ENCODE data around the gene HSD17B1.
"Not testable (repeated sequence)": the region's sequence is repeated elsewhere in the genome, so short reads cannot be mapped to it uniquely, and the experiment has no call there.

HSD17B1 gene

DNA sequence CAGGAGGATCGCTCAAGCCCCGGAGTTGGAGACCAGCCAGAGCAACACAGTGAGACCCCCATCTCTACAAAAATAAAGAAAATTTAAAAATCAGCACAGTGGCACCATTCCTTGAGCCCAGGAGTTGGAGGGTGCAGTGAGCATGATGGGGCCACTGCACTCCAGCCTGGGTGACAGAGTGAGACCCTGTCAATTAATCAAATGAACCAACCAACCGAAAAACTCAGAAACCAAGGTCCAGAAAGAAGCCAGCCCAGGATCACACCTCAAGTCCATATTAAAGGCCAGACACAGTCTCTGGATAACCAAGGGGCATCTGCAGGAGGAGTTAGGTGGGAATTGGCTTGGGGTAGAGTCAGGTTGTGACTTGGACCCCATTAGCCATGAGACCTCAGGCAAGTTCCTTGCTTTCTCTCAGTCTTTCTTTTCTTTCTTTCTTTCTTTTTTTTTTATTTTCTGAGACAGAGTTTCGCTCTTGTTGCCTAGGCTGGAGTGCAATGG, 2.4 kb downstream of the HSD17B1 start:
- Histone ChIP-seq H3K36me3 (peaks cover 0 to 10% (median 0%) of the 10 kb centered on the region in 11 experiments; a peak in 6 of 22 replicates), H3K4me1 (peaks cover 23 to 38% (median 27%) of the 10 kb centered on the region in 10 experiments), H4K20me1 (peaks cover 0 to 25% (median 9%) of the 10 kb centered on the region in 11 experiments; a peak in 11 of 22 replicates), H3K9me3 (replicated peaks in 1 of 11) (no peaks in the 10 kb centered on the region), H3K9ac (peak overlapping the region; percentile 83 to 94 (median 91)), H3K4me2 (peak overlapping the region; percentile 82 to 99 (median 94)), H3K27me3 (no peaks in the 10 kb centered on the region), H3K27ac (peak overlapping the region; percentile 74 to 93 (median 88)), H3K4me3 (peak overlapping the region; percentile 67 to 98 (median 92))
- TF ChIP-seq Cebpa-rat (IDR thresholded peaks at IDR 0.05), result no peak

DNA sequence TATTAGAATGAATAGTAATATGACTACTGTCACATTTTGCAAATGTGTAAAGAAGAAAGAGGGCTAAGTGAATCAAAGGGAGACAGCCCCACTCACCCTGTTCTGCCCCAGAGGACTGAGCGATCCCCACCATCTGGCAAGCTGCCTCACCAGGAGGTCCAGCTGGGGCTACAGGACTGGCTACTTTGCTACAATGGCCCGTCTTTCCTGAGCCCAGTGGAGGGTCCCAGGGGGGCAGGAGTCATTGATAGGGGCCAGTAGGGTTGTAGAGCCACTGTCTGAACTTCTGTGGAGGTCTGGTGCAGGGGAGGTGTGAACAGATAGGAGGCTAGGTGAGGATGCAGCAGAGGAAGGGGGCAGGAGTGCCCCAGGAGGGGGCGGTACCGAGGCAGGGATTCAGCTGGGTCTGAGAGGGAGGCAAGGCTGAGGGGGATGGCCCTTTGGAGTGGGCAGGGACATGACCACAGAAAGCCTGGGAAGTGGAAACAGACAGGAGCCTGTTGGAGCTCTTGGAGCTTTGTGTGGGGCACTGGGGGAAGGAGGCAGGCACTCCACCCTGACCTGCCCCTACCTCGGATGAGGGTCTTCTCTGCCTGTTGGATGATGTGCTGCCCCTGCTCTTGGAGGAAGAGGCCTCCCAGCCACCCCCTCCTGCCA, 3.4 kb downstream of the HSD17B1 start:
- Histone ChIP-seq H3K4me2 (peak overlapping the region; percentile 82 to 99 (median 94); a peak in 20 of 22 replicates), H4K20me1 (peaks cover 0 to 22% (median 6%) of the 10 kb centered on the region in 11 experiments; a peak in 11 of 22 replicates), H3K9ac (peak overlapping the region in 3 of 11 experiments; percentile 87 to 92 (median 91); a peak in 4 of 22 replicates), H3K4me1 (peaks cover 23 to 35% (median 26%) of the 10 kb centered on the region in 10 experiments)
- H3K36me3 ChIP-seq; H3K27ac ChIP-seq; H3K4me3 ChIP-seq; H3K27me3 ChIP-seq; H3K9me3 ChIP-seq (replicated peaks in 1 of 11): not testable (repeated sequence)

DNA sequence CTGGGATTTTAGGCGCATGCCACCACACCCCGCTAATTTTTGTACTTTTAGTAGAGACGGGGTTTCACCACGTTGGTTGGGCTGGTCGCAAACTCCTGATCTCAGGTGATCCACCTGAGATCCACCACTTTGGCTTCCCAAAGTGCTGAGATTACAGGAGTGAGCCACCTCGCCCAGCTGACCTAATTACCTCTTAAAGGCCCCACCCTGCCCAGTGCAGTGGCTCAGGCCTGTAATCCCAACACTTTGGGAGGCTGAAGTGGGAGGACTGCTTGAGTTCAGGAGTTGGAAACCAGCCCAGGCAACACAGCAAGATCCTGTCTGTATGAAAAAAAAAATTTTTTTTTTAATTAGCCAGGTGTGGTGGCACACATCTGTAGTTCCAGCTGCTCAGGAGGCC, 6.4 kb downstream of the HSD17B1 start:
- no peak for TF ChIP-seq Cebpa-rat (IDR thresholded peaks at IDR 0.05)
- H4K20me1 ChIP-seq, result no peaks in the 10 kb centered on the region
- no peaks in the 10 kb centered on the region for H3K9me3 ChIP-seq (replicated peaks in 1 of 11)
- H3K4me3 ChIP-seq, result no peak overlapping the region
- no peak overlapping the region for H3K4me2 ChIP-seq
- H3K4me1 ChIP-seq, result peaks cover 25 to 37% (median 35%) of the 10 kb centered on the region in 10 experiments
- no peaks in the 10 kb centered on the region for H3K27me3 ChIP-seq
- H3K27ac ChIP-seq, result no peak overlapping the region
- peaks cover 6 to 12% (median 8%) of the 10 kb centered on the region in 11 experiments; a peak in 21 of 22 replicates for H3K36me3 ChIP-seq
- H3K9ac ChIP-seq, result peak overlapping the region in 4 of 11 experiments; percentile 6 to 47 (median 26); a peak in 5 of 22 replicates

DNA sequence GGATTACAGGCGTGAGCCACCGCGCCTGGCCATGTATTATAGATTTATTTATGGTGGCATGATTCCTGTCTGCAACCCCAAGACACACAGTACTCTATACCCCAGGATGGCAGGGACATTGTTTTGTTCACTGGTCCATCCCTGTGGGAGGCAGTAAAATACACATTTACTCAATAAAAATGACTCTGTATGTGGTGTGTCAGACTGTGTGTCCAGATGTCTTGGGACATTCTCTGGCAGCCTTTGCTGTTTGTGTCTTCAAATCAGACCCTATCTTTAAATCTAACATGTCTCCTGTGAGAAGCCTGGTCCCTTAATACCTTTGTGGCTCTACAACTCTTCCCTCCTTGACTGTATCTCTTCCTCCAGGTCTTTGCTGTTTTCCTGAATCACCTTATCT, 7.5 kb downstream of the HSD17B1 start:
- Histone ChIP-seq H3K27ac (no peak overlapping the region), H3K4me1 (peaks cover 22 to 46% (median 39%) of the 10 kb centered on the region in 10 experiments), H4K20me1 (no peaks in the 10 kb centered on the region), H3K4me3 (no peak overlapping the region), H3K4me2 (no peak overlapping the region), H3K9me3 (replicated peaks in 1 of 11) (no peaks in the 10 kb centered on the region), H3K27me3 (no peaks in the 10 kb centered on the region), H3K36me3 (peaks cover 17 to 24% (median 20%) of the 10 kb centered on the region in 11 experiments), H3K9ac (peak overlapping the region in 2 of 11 experiments; percentile 10 to 31; a peak in 1 of 22 replicates)
- TF ChIP-seq Cebpa-rat (IDR thresholded peaks at IDR 0.05), result no peak

DNA sequence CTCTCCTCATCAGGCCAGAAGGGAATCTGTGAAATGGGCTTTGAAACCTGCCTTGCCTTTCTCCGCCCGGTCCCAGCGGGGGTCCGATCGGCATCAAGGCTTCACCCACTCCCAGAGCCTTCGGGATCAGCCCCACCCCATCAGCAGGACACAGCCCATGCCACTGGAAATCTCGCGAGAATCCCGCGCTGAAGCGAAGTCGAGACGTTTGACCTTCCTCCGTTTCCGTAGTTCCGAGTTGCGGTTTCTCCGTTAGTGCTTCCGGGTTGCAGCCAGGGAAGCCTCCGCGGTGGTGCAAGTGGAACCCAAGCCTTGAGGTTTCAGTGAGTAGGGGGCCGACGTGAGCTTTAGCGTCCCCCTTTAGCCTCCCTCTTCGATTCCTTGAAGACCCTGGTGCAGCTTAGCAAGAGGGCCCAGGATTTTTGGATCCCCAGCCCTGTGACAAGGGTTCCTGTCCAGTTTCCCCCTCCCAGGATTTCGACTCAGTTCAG, 9.2 kb downstream of the HSD17B1 start, which contains the start of gene COASY:
Gene COASY, plus strand, starts transcription at position 252 of the 491 bp plus-strand sequence. CDS start 475 bp downstream, outside the sequence.
- Histone ChIP-seq H3K9me3 (replicated peaks in 1 of 11) (no peaks in the 10 kb centered on the region), H3K4me3 (peak within 1 kb of the TSS; percentile 80 to 97 (median 92)), H3K9ac (peak within 1 kb of the TSS; percentile 90 to 98 (median 95)), H3K27me3 (no peaks in the 10 kb centered on the region), H3K4me2 (peak within 1 kb of the TSS; percentile 94 to 100 (median 99)), H3K36me3 (peaks cover 29 to 37% (median 34%) of the 10 kb centered on the region in 11 experiments), H4K20me1 (no peaks in the 10 kb centered on the region), H3K27ac (peak within 1 kb of the TSS; percentile 84 to 95 (median 90)), H3K4me1 (peaks cover 26 to 49% (median 44%) of the 10 kb centered on the region in 10 experiments)
- no peak for TF ChIP-seq Cebpa-rat (IDR thresholded peaks at IDR 0.05)

DNA sequence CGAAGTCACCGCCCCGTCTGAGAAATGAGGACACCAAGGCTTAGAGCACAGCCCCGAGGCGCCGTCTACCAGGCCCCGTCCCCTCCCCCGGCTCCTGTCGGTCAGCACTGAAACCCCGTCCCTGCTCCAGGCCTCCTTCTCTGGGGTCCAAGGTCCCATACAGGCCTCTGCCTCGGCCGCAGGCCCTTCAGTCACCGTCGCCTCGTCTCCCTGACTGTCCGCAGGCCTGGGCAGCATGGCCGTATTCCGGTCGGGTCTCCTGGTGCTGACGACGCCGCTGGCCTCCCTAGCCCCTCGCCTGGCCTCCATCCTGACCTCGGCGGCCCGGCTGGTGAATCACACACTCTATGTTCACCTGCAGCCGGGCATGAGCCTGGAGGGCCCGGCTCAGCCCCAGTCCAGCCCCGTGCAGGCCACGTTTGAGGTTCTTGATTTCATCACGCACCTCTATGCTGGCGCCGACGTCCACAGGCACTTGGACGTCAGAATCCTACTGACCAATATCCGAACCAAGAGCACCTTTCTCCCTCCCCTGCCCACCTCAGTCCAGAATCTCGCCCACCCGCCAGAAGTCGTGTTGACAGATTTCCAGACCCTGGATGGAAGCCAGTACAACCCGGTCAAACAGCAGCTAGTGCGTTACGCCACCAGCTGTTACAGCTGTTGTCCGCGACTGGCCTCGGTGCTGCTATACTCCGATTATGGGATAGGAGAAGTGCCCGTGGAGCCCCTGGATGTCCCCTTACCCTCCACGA, 9.8 kb downstream of the HSD17B1 start:
- Histone ChIP-seq H3K4me2 (peak overlapping the region; percentile 94 to 100 (median 99)), H3K9ac (peak overlapping the region; percentile 90 to 98 (median 95)), H3K4me1 (peaks cover 28 to 49% (median 45%) of the 10 kb centered on the region in 10 experiments), H3K27ac (peak overlapping the region; percentile 84 to 95 (median 90)), H3K27me3 (no peaks in the 10 kb centered on the region), H3K4me3 (peak overlapping the region; percentile 80 to 97 (median 92)), H4K20me1 (no peaks in the 10 kb centered on the region), H3K36me3 (peaks cover 29 to 37% (median 34%) of the 10 kb centered on the region in 11 experiments), H3K9me3 (replicated peaks in 1 of 11) (no peaks in the 10 kb centered on the region)
- TF ChIP-seq Cebpa-rat (IDR thresholded peaks at IDR 0.05), result no peak

DNA sequence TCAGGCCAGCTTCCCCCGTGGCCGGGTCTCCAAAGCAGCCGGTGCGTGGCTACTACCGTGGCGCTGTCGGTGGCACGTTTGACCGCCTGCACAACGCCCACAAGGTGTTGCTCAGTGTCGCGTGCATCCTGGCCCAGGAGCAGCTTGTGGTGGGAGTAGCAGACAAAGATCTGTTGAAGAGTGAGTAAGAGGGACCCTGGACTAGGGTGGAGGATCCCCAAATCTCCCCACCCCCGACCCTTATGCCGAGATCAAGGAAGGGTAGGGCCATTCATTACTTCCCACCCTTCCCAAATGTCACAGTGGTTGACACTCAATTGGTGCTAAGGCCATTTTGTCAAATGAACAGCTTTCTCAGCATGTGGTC, 10.4 kb downstream of the HSD17B1 start:
- H3K27ac ChIP-seq, result peak overlapping the region; percentile 84 to 95 (median 90); a peak in 21 of 22 replicates
- no peaks in the 10 kb centered on the region for H3K27me3 ChIP-seq
- no peak for TF ChIP-seq Cebpa-rat (IDR thresholded peaks at IDR 0.05)
- peak overlapping the region; percentile 80 to 97 (median 92) for H3K4me3 ChIP-seq
- peak overlapping the region; percentile 94 to 100 (median 99) for H3K4me2 ChIP-seq
- no peaks in the 10 kb centered on the region for H3K9me3 ChIP-seq (replicated peaks in 1 of 11)
- H3K4me1 ChIP-seq, result peaks cover 33 to 53% (median 50%) of the 10 kb centered on the region in 10 experiments
- H3K9ac ChIP-seq, result peak overlapping the region; percentile 90 to 98 (median 95)
- peaks cover 30 to 37% (median 34%) of the 10 kb centered on the region in 11 experiments for H3K36me3 ChIP-seq
- H4K20me1 ChIP-seq, result peaks cover 0 to under 1% (median 0%) of the 10 kb centered on the region in 11 experiments; a peak in 1 of 22 replicates

DNA sequence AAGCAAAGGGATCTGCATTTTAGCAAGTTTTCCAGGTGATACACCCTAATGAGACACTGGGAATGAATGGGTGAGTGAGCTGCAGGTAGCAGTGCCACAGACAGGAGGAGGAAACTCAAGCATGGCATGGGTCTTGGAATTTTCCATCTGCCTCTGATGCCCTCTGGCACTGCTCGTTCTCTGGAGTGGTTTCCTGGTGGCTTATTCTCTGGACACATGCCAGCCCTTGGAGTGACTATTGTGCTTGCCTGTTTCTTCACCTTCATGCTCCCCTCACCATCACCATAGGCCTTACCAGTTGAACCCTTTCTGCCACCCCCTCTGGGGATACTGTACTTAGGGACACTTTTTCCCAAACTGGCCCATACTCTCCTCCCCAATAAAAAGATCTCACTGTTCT, 10.8 kb downstream of the HSD17B1 start:
- peaks cover 0 to 4% (median under 1%) of the 10 kb centered on the region in 11 experiments; a peak in 10 of 22 replicates for H4K20me1 ChIP-seq
- H3K4me3 ChIP-seq, result peak overlapping the region; percentile 80 to 97 (median 92); a peak in 19 of 20 replicates
- TF ChIP-seq Cebpa-rat (IDR thresholded peaks at IDR 0.05), result no peak
- H3K27me3 ChIP-seq, result no peaks in the 10 kb centered on the region
- H3K4me2 ChIP-seq, result peak overlapping the region; percentile 94 to 100 (median 99)
- peak overlapping the region; percentile 90 to 98 (median 95) for H3K9ac ChIP-seq
- H3K36me3 ChIP-seq, result peaks cover 33 to 41% (median 37%) of the 10 kb centered on the region in 11 experiments
- H3K4me1 ChIP-seq, result peaks cover 34 to 57% (median 54%) of the 10 kb centered on the region in 10 experiments
- H3K9me3 ChIP-seq (replicated peaks in 1 of 11), result no peaks in the 10 kb centered on the region
- peak overlapping the region in 9 of 11 experiments; percentile 84 to 95 (median 91); a peak in 16 of 22 replicates for H3K27ac ChIP-seq
